Endodermal cell (in vitro differentiated cells): ENCODE results near the gene RPL19. TPM values are rescaled to one million over a fixed set of nuclear protein-coding genes. Genes with fewer than 3 reads are reported as not detected.
A peak's percentile ranks its signal among the peaks of the same experiment; 100 is the strongest.

Source experiments
- DNase-seq: peaks from one replicate; pipeline ENCODE4 v3.0.0-alpha.2; 2017
- H3K27ac ChIP-seq: 2 replicates; pipeline ENCODE4 v1.5.1; 2013; ENCODE audit warnings: mild to moderate bottlenecking, low read depth, low read length, moderate library complexity
- H3K27me3 ChIP-seq: 2 replicates; pipeline ENCODE4 v1.6.1; 2013; ENCODE audit warnings: mild to moderate bottlenecking, low read length, moderate library complexity; ENCODE audit not compliant: insufficient read depth, control insufficient read depth, poor library complexity, severe bottlenecking
- H3K36me3 ChIP-seq: 2 replicates; pipeline ENCODE4 v1.7.0; 2013; ENCODE audit warnings: mild to moderate bottlenecking, low read length, moderate library complexity; ENCODE audit not compliant: control insufficient read depth, insufficient read depth
- H3K4me1 ChIP-seq: one replicate; pipeline ENCODE4 v1.7.0; 2013; ENCODE audit warnings: low read length; ENCODE audit not compliant: control insufficient read depth, insufficient read depth
- H3K4me3 ChIP-seq: 2 replicates; pipeline ENCODE4 v1.5.1; 2013; ENCODE audit warnings: mild to moderate bottlenecking, low read length, moderate library complexity
- H3K9ac ChIP-seq: 2 replicates; pipeline ENCODE4 v1.6.1; 2013; ENCODE audit warnings: mild to moderate bottlenecking, low read length, moderate library complexity; ENCODE audit not compliant: poor library complexity, severe bottlenecking; ENCODE audit errors: extremely low read depth
- H3K9me3 ChIP-seq: 2 replicates; pipeline ENCODE4 v1.6.1; 2013; ENCODE audit warnings: mild to moderate bottlenecking, low read length, moderate library complexity; ENCODE audit not compliant: control insufficient read depth
- H3K27ac Mint-ChIP-seq: 2 replicates; pipeline ENCODE4 v1.8.0; 2020; ENCODE audit warnings: mixed read lengths
- H3K27me3 Mint-ChIP-seq: 2 replicates; pipeline ENCODE4 v1.8.0; 2021; ENCODE audit warnings: mild to moderate bottlenecking, mixed read lengths; ENCODE audit not compliant: insufficient read depth
- H3K36me3 Mint-ChIP-seq: 2 replicates; pipeline ENCODE4 v1.8.0; 2020; ENCODE audit warnings: low read depth, mixed read lengths
- H3K4me1 Mint-ChIP-seq: 2 replicates; pipeline ENCODE4 v1.8.0; 2020; ENCODE audit warnings: mixed read lengths
- H3K4me3 Mint-ChIP-seq: 2 replicates; pipeline ENCODE4 v1.8.0; 2020; ENCODE audit warnings: mild to moderate bottlenecking, moderate library complexity, mixed read lengths
- H3K9me3 Mint-ChIP-seq: 2 replicates; pipeline ENCODE4 v1.8.0; 2020; ENCODE audit warnings: mild to moderate bottlenecking, mixed read lengths
- CTCF ChIP-seq: fragments of 200-600 bp; sonication (generic); conservative IDR thresholded peaks from 2 replicates; pipeline ENCODE4 v1.5.0; 2021; ENCODE audit warnings: antibody characterized with exemption, mild to moderate bottlenecking
- WGBS, 2 experiments: methylation state at CpG; one replicate each; pipeline versions ENCODE4 v1.1.5 to v1.1.7; 2013; ENCODE audit warnings: missing lambda C conversion rate in 2 of 2, mixed read lengths in 1 of 2; ENCODE audit not compliant: insufficient coverage in 1 of 2, insufficient read length in 1 of 2; 5-methylcytosine and 5-hydroxymethylcytosine counted together
- total RNA-seq, 2 donors: library from RNA; stranded (reverse); fragmentation: NEBNext Ultra II Directional in 1 of 2; extraction: Animal tissue kit (Norgen Biotek cat#: 25700) in 1 of 2; gene quantifications; 2 replicates in 1 of 2; 3 replicates in 1 of 2; pipeline ENCODE4 v1.2.1, GENCODE V29; 2021

RPL19 gene
- total RNA-seq, 2 donors from 2014 or later, result 1,782 to 1,829 TPM

GRCh38 chr17:39229274-39229913 lies 29.3 kb downstream of the RPL19 start:
- H3K36me3 Mint-ChIP-seq, result no peaks in the 10 kb centered on the region
- WGBS, 2 experiments, result 79 to 84% methylated on average over 9 to 11 of the region's 11 CpGs
- no peak overlapping the region for H3K4me3 Mint-ChIP-seq
- H3K27ac Mint-ChIP-seq, result no peak overlapping the region
- TF ChIP-seq CTCF, result no peak
- Histone ChIP-seq H3K27me3 (peaks cover 31% of the 10 kb centered on the region), H3K4me1 (no peaks in the 10 kb centered on the region), H3K9ac (no peak overlapping the region), H3K27ac (no peak overlapping the region), H3K9me3 (no peaks in the 10 kb centered on the region), H3K36me3 (no peaks in the 10 kb centered on the region), H3K4me3 (no peak overlapping the region)
- DNase-seq, result peak; percentile 63
- H3K4me1 Mint-ChIP-seq, result peaks cover 9% of the 10 kb centered on the region
- peaks cover 46% of the 10 kb centered on the region for H3K27me3 Mint-ChIP-seq
- no peaks in the 10 kb centered on the region for H3K9me3 Mint-ChIP-seq

- Histone ChIP-seq H3K4me1 (no peaks in the 10 kb centered on the region), H3K27me3 (peaks cover 21% of the 10 kb centered on the region), H3K9ac (no peak overlapping the region), H3K36me3 (no peaks in the 10 kb centered on the region), H3K27ac (no peak overlapping the region), H3K4me3 (no peak overlapping the region), H3K9me3 (no peaks in the 10 kb centered on the region)
- H3K9me3 Mint-ChIP-seq, result no peaks in the 10 kb centered on the region
- no peak for DNase-seq
- H3K4me3 Mint-ChIP-seq, result no peak overlapping the region
- H3K4me1 Mint-ChIP-seq, result peaks cover 8% of the 10 kb centered on the region
- TF ChIP-seq CTCF, result no peak
- peaks cover 36% of the 10 kb centered on the region for H3K27me3 Mint-ChIP-seq
- H3K36me3 Mint-ChIP-seq, result no peaks in the 10 kb centered on the region
- no peak overlapping the region for H3K27ac Mint-ChIP-seq
- WGBS, 2 experiments, result 100% methylated on average over 1 of the region's 1 CpG
These were observed 30.3 kb downstream of the RPL19 start for GRCh38 chr17:39230361-39230760.

GRCh38 chr17:39231091-39231561 lies 31.0 kb downstream of the RPL19 start:
- DNase-seq, result peak; percentile 60
- Histone ChIP-seq H3K27me3 (peaks cover 16% of the 10 kb centered on the region), H3K36me3 (no peaks in the 10 kb centered on the region), H3K4me1 (no peaks in the 10 kb centered on the region), H3K9me3 (no peaks in the 10 kb centered on the region), H3K4me3 (no peak overlapping the region), H3K9ac (no peak overlapping the region), H3K27ac (peak overlapping the region; percentile 7)
- no peak overlapping the region for H3K4me3 Mint-ChIP-seq
- peaks cover 10% of the 10 kb centered on the region for H3K4me1 Mint-ChIP-seq
- H3K36me3 Mint-ChIP-seq, result no peaks in the 10 kb centered on the region
- peaks cover 30% of the 10 kb centered on the region for H3K27me3 Mint-ChIP-seq
- no peak overlapping the region for H3K27ac Mint-ChIP-seq
- TF ChIP-seq CTCF, result no peak
- 70 to 78% methylated on average over 2 to 8 of the region's 10 CpGs for WGBS, 2 experiments
- H3K9me3 Mint-ChIP-seq, result no peaks in the 10 kb centered on the region
